IPS-15b (cell line): ENCODE data around the gene DSTN.
"Not testable (repeated sequence)": the region's sequence is repeated elsewhere in the genome, so short reads cannot be mapped to it uniquely, and the experiment has no call there.

Experiments used
- H3K27me3 ChIP-seq: one replicate; pipeline ENCODE4 v1.6.1; 2013; ENCODE audit warnings: low read length; ENCODE audit not compliant: control insufficient read depth, insufficient read depth
- H3K36me3 ChIP-seq: one replicate; pipeline ENCODE4 v1.6.1; 2013; ENCODE audit warnings: low read length; ENCODE audit not compliant: control insufficient read depth, insufficient read depth
- H3K4me1 ChIP-seq: one replicate; pipeline ENCODE4 v1.6.1; 2013; ENCODE audit warnings: mild to moderate bottlenecking, low read length; ENCODE audit not compliant: control insufficient read depth, insufficient read depth
- H3K4me3 ChIP-seq: one replicate; pipeline ENCODE4 v1.5.1; 2013; ENCODE audit warnings: low read depth, low read length
- H3K9ac ChIP-seq: one replicate; pipeline ENCODE4 v1.6.1; 2013; ENCODE audit warnings: low read depth, mild to moderate bottlenecking, low read length
- H3K9me3 ChIP-seq: one replicate; pipeline ENCODE4 v1.6.1; 2013; ENCODE audit warnings: mild to moderate bottlenecking, low read length; ENCODE audit not compliant: control insufficient read depth, insufficient read depth

The DSTN gene

DNA sequence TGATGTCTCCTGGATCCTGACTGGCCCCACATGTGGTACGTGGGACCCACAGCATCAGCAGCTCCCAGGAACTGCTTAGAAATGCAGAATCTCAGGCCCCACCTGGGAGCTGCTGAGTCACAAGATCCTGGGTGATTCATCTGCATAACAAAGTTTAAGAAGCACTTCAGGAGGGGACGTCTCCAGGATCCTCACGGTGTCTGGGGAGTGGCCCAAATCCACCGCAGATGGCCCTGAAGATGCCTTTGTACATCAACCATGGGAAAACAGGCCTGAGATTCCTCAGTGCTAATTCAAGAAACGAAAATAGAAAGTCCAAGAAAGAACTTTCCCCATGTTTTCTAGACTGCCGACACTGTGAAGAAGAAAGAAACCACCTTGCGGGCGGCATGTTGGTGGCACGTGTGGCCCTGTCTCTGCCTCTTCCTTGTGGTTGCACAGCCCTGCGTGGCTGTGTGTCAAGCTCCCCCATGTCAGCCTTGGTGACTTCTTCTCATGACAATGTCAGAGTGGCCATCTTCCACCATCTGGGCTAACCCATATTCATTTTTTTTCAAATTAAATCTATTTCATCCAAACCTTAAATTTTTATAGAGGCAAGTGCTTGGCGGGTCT is 86.1 kb downstream of the DSTN start:
- Histone ChIP-seq H3K27me3 (no peaks in the 10 kb centered on the region), H3K4me1 (peaks cover 15% of the 10 kb centered on the region), H3K9me3 (no peaks in the 10 kb centered on the region), H3K4me3 (no peak overlapping the region), H3K9ac (no peak overlapping the region), H3K36me3 (peaks cover 9% of the 10 kb centered on the region)

DNA sequence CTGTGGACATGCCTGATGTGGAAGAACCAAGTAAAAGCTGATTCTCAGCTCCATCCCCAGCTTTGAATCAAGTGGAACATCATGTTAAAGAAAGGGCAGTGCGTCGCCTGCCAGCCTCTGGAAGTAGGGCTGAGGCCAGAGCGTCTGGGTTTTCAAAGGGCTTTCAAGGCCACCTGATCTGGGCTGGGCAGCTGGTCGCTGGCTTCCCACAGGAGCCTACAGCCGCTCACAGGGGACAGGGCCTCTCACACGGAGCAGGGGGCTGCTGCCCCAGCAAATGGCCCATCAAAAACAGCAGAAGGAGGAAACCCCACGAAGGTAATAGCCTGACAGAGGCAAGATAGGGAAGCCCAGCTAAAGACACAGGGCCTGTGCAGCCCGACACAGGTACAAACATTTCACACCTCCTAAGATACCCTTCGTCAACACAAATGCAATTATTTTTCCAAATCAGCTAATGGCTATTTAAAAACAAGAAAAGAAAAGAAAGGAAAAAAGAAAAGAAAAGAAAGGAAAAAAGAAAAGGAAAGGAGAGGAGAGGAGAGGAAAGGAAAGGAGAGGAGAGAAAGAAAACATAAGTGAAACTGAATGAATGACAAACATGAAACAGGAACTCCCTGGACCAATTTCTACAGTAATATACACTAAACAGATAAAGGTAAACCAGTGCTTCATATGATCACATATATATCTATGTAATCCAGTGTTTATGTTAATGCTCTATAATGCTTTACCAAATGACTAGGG is 87.4 kb downstream of the DSTN start:
- peaks cover 15% of the 10 kb centered on the region for H3K4me1 ChIP-seq
- no peaks in the 10 kb centered on the region for H3K9me3 ChIP-seq
- no peak overlapping the region for H3K4me3 ChIP-seq
- no peak overlapping the region for H3K9ac ChIP-seq
- no peaks in the 10 kb centered on the region for H3K27me3 ChIP-seq
- peaks cover 9% of the 10 kb centered on the region for H3K36me3 ChIP-seq

DNA sequence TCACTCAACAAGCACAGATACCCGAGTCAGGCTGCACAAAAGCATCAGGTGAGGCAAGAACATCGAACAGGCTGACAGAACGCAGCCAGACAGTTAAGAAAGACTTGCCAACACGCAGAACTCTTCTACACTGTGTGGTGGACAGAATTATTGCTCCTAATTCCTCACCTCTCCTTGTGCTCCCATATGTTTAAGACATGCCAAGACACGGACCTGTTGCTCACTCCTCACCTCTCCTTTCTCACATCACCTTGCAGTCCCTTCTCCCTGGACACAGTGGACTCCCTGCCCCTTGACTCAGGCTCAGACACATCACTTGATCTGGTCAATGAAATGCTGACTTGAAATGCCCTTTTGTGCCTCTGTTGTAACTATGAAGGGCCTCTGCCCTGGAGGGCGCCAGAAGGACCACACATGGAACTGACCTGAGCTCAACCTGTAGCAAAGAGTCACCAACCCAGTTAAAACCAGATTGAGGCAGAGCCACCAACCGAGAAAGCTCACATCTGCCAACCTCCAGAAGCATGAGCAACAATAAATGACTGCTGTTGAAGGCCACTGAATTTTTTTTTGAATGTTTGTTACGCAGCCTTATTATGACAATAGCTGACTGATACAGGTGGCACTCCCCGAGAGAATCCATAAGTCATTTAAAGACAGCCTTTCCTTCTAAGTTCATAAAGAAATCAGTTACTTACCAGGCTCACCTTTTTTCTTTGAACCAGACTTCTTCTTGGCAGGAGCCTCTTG is 88.2 kb downstream of the DSTN start:
- no peaks in the 10 kb centered on the region for H3K9me3 ChIP-seq
- no peaks in the 10 kb centered on the region for H3K27me3 ChIP-seq
- H3K4me3 ChIP-seq, result no peak overlapping the region
- H3K4me1 ChIP-seq, result peaks cover 15% of the 10 kb centered on the region
- no peak overlapping the region for H3K9ac ChIP-seq
- H3K36me3 ChIP-seq, result peaks cover 9% of the 10 kb centered on the region

DNA sequence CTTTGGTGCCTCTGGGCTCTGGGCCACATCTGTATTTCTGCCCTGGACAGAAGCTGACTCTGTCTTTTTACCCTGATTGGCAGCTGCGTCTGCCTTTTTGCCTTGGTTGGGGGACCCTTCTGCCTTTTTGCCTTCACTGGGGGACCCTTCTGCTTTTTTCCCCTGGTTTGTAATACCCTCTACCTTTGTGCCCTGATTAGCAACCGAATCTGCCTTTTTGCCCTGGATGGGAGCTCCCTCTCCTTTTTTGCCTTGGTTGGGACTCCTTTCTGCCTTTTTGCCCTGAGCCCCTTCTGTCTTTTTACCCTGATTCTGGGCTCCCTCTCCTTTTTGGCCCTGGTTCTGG is 88.7 kb downstream of the DSTN start:
- Histone ChIP-seq H3K36me3 (peaks cover 9% of the 10 kb centered on the region), H3K4me1 (peaks cover 15% of the 10 kb centered on the region), H3K27me3 (no peaks in the 10 kb centered on the region), H3K9ac (no peak overlapping the region), H3K4me3 (no peak overlapping the region), H3K9me3 (no peaks in the 10 kb centered on the region)

DNA sequence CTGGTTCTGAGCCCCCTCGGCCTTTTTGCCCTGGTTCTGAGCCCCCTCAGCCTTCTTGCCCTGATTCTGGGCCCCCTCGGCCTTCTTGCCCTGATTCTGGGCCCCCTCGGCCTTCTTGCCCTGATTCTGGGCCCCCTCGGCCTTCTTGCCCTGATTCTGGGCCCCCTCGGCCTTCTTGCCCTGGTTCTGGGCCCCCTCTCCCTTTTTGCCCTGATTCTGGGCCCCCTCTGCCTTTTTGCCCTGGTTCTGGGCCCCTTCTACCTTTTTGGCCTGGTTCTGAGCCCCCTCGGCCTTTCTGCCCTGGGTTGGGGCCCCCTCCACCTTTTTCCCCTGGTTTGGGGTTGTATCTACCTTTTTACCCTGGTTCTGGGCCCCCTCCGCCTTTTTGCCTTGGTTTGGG is 89.5 kb downstream of the DSTN start:
- H3K36me3 ChIP-seq, H3K9me3 ChIP-seq: not testable (repeated sequence)
- peaks cover 15% of the 10 kb centered on the region for H3K4me1 ChIP-seq

More for the DNA sequence above, 89.5 kb downstream of the DSTN start:
- not testable (repeated sequence) for H3K4me3 ChIP-seq, H3K9ac ChIP-seq, H3K27me3 ChIP-seq
